Sciatic nerve (tissue), 2 donors: ENCODE data around the gene ATG2B. TPM values are rescaled to one million over a fixed set of nuclear protein-coding genes. Genes with fewer than 3 reads are reported as not detected.

ENCODE experiments used
- ATAC-seq: fragments of 200-7000 bp; cut with Tn5 transposase; one replicate; pipeline ENCODE4 v1.9.1; 2020; ENCODE audit warnings: mild to moderate bottlenecking, moderate library complexity
- DNase-seq: peaks from one replicate; pipeline ENCODE4 v3.0.0-alpha.2; 2020; ENCODE audit warnings: low spot score
- intact Hi-C: fragments of 100-400 bp; cut with DNase I; formaldehyde crosslinking; loops from one replicate; pipeline ENCODE4 v1.14.2; 2022
- total RNA-seq: library from RNA; stranded (reverse); fragmentation: NEBNext Ultra II Directional; extraction: Animal tissue kit (Norgen Biotek cat#: 25700); gene quantifications from one replicate; pipeline ENCODE4 v1.2.1, GENCODE V29; 2021
- donor health status: DM: no; HTN: no; CAD: no.
- donor health status: DM: no; HTN: no; CAD: no.

ATG2B gene
- total RNA-seq, 1 donor from 2014 or later, result 39.3 TPM

DNA sequence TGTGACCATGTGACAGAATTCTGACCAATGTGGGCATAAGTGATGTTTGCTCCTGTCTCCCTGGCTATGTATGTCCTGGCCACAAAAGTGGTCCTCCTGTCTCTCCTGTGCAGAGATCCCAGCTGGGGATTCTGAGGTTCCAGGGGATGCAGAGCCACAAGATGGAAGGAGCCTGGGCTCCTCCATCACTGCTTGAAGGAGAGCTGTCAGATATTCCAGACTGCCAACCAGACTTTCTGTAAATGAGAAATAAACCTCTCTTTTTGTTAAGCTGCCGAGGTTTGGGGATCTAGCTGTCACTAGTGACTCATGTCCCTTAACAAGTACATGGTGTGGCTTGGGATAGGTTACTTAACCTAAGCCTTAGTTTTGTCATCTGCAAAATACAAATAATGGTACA is 85.3 kb downstream of the ATG2B start:
- ATAC-seq, result no peak
- DNase-seq, result no peak
- intact Hi-C loops, result loop anchor here (5.0 to 10.0 kb wide), 3 partner anchors 176 to 713 kb away; no protein-coding TSS in a partner anchor

GRCh38 chr14:96275177-96276112 is 87.7 kb downstream of the ATG2B start:
- ATAC-seq, result peak; percentile 88

DNA sequence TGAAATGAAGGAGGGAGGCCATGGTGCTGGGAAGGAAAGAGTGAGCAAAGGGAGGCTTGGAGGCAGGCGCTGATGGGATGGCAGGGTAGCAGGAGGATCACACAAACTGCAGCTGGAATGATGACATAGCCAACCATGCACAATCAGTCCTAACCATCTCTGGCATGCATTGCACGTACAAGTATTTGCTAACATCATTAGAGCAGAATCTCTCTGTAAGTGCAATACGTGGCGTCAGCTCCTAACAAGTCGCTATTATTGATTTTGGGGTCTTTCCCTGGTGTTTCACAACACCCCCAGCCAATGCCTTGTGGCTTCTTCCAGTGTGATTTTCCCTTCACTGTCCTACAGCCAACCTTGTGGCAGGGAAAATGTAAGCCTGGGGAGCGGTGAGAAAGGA is 88.6 kb downstream of the ATG2B start:
- peak; percentile 84 for ATAC-seq
- intact Hi-C loops, result loop anchor here (10.0 kb wide), 2 partner anchors 270 to 710 kb away; no protein-coding TSS in a partner anchor

More at GRCh38 chr14:96275177-96276112, 87.7 kb downstream of the ATG2B start:
- intact Hi-C loops, result loop anchor here (5.0 to 10.0 kb wide), 3 partner anchors 173 to 711 kb away; no protein-coding TSS in a partner anchor
- peak; percentile 90 for DNase-seq

DNA sequence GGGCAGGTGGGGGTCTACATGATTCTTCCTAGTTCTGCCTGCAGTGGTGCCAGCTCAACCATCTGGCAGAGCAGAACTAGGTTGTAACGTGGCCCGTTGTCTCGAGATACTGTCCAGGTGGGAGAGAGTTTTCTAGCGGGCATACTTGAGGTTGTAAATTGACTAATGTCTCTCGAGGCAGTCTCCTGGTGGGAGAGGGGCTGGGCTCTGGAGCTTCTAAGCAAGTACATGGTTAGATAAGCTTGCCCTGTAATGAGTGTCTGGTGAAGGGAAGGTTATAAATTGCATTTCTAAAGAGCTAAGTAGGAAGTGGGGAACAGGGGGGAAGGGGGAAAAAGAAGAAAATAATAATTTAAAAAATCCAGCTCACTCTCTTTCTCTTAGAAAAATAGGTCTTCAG is 89.0 kb downstream of the ATG2B start:
- intact Hi-C loops, result loop anchor here (10.0 kb wide), 2 partner anchors 269 to 709 kb away; no protein-coding TSS in a partner anchor
- DNase-seq (no peak), ATAC-seq (no peak)

More for the DNA sequence above, 88.6 kb downstream of the ATG2B start:
- DNase-seq, result no peak

GRCh38 chr14:96273629-96274028 is 89.5 kb downstream of the ATG2B start:
- no peak for DNase-seq
- no peak for ATAC-seq
- intact Hi-C loops, result loop anchor here (10.0 kb wide), 2 partner anchors 269 to 709 kb away; no protein-coding TSS in a partner anchor

GRCh38 chr14:96272777-96273473 is 90.2 kb downstream of the ATG2B start:
- ATAC-seq (no peak), DNase-seq (no peak)
- intact Hi-C loops, result loop anchor here (10.0 kb wide), 2 partner anchors 268 to 708 kb away; no protein-coding TSS in a partner anchor

DNA sequence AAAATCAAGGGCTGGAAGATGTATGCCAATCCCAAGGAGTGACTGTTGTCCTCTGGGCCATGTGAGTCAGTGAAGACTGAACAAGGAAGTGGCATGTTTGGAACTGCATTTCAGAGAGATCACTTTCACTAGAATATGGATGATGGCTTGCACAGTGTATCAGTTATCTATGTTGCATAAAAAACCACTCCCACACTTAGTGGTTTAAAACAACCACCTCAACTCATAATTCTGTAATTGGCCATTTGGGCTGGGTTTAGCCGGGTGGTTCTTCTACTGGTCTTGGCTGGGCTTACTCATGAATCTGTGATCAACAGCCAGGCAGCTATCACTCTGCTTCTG is 91.7 kb downstream of the ATG2B start:
- DNase-seq (no peak), ATAC-seq (no peak)
- intact Hi-C loops, result loop anchor here (10.0 kb wide), 2 partner anchors 267 to 707 kb away; no protein-coding TSS in a partner anchor

- intact Hi-C loops, result loop anchor here (10.0 kb wide), 2 partner anchors 266 to 706 kb away; no protein-coding TSS in a partner anchor
- ATAC-seq (no peak), DNase-seq (no peak)
These were observed 92.3 kb downstream of the ATG2B start for GRCh38 chr14:96270565-96271420.

DNA sequence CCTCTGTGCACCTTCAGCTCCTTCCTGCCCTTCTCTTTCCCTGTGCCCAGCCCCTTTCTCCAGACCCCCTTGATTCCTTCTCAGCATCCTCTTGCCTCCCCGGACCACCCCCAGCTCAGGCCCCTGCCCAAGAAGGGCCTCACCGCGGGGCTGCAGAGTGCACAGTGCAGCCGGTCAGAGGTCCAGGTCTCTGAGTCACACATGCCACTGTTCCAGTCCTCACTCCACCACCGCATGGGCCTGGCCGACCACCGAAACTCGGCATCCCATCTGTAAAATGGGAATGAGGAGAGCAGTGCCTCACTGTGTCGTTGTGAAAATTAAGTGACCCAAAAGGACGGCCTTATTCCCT is 93.8 kb downstream of the ATG2B start:
- no peak for DNase-seq
- intact Hi-C loops, result no loop called here
- peak; percentile 47 for ATAC-seq

- ATAC-seq, result peak; percentile 87
- intact Hi-C loops, result no loop called here
These were observed 94.4 kb downstream of the ATG2B start for GRCh38 chr14:96268431-96269358.

GRCh38 chr14:96267916-96268315 is 95.2 kb downstream of the ATG2B start:
- no peak for ATAC-seq
- intact Hi-C loops, result no loop called here
- no peak for DNase-seq

More at GRCh38 chr14:96268431-96269358, 94.4 kb downstream of the ATG2B start:
- DNase-seq, result peak; percentile 67

DNA sequence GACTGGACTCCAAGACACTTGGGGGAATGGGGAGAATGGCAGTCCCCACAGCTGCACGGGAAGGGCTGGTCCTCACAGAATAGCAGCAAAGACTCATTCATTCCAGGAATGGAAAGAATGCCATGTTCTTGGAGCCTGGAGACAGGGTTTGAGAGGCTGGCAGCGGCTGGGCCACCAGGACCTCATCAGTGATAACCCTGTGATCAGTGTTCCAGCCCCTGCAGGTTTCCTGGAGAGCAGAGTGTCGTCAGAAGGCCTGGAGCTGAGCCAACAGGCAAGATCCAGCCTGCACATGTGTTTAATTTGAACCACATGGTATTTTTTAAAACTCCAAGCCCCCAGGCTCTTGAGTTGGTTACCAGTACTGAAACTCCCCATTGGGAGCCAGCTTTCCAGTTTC is 95.8 kb downstream of the ATG2B start:
- DNase-seq (no peak), ATAC-seq (peak; percentile 19)
- intact Hi-C loops, result no loop called here

- intact Hi-C loops, result no loop called here
- DNase-seq (no peak), ATAC-seq (no peak)
These were observed 97.6 kb downstream of the ATG2B start for GRCh38 chr14:96265383-96266095.

DNA sequence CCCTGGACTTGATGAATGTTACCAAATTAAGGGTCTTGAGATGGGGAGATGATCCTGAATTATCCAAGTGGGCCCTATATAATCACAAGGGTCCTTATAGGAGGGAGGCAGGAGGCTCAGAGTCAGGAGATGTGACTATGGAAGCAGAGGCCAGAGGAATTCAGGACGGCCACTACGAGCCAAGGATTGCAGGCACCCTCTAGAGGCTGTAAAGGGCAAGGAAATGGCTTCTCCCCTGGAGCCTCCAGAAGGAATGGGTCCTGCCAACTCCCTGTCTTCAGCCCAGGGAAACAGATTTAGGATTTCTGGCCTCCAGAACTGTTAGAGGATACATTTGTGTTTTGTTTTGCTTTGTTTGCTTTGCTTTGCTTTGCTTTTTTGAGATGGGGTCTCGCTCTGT is 98.3 kb downstream of the ATG2B start:
- intact Hi-C loops, result no loop called here
- no peak for ATAC-seq
- no peak for DNase-seq

GRCh38 chr14:96264200-96264553 is 99.0 kb downstream of the ATG2B start:
- no peak for DNase-seq
- ATAC-seq, result no peak
- intact Hi-C loops, result no loop called here

GRCh38 chr14:96263347-96264199 is 99.6 kb downstream of the ATG2B start:
- no peak for DNase-seq
- intact Hi-C loops, result no loop called here
- ATAC-seq, result no peak
